KOPT-K1 (cell line): ENCODE measurements around the gene RAB28.
"Not testable (repeated sequence)": the region's sequence is repeated elsewhere in the genome, so short reads cannot be mapped to it uniquely, and the experiment has no call there.

ENCODE experiments used
- H3K27ac ChIP-seq: fragments of 200-600 bp; sonication (generic); 2 replicates; pipeline ENCODE4 v1.5.1; 2016; ENCODE audit warnings: antibody characterized with exemption, mild to moderate bottlenecking, low read depth, low read length; ENCODE audit not compliant: poor library complexity, severe bottlenecking
- H3K36me3 ChIP-seq: fragments of 200-600 bp; sonication (generic); 2 replicates; pipeline ENCODE4 v1.5.1; 2017; ENCODE audit warnings: antibody characterized with exemption, mild to moderate bottlenecking, low read length, moderate library complexity; ENCODE audit not compliant: insufficient read depth
- H3K9me3 ChIP-seq: fragments of 200-600 bp; sonication (generic); 2 replicates; pipeline ENCODE4 v1.5.1; 2017; ENCODE audit warnings: antibody characterized with exemption, low read length, mild to moderate bottlenecking; ENCODE audit not compliant: insufficient read depth, poor library complexity, severe bottlenecking

The RAB28 gene

GRCh38 chr4:13396161-13396560 is 88.0 kb downstream of the RAB28 start:
- Histone ChIP-seq H3K9me3 (no peaks in the 10 kb centered on the region), H3K36me3 (no peaks in the 10 kb centered on the region), H3K27ac (no peak overlapping the region)

- H3K36me3 ChIP-seq, result not testable (repeated sequence)
These were observed 94.2 kb downstream of the RAB28 start for GRCh38 chr4:13389901-13390300.

DNA sequence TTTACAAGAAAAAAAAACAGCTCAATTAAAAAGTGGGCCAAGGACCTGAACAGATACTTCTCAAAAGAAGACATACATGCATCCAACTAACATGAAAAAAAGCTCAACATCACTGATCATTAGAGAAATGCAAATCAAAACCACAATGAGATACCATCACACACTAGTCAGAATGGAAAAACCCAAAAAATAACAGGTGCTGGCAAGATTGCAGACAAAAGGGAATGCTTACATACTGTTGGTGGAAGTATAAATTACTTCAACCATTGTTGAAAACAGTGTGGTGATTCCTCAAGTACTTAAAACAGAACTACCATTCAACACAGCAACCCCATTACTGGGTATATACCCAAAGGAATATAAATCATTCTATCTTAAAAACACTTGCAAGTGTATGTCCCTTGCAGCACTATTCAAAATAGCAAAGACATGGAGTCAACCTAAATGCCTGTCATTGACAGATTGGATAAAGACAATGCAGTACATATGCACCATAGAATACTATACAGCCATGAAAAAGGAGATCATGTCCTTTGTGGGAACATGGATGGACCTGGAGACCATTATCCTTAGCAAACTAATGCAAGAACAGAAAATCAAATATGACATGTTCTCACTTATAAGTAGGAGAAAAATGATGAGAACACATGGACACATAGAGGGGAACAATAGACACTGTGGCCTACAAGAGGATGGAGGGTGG is 97.6 kb downstream of the RAB28 start:
- Histone ChIP-seq H3K27ac (no peak overlapping the region), H3K9me3 (no peaks in the 10 kb centered on the region), H3K36me3 (no peaks in the 10 kb centered on the region)

More at GRCh38 chr4:13389901-13390300, 94.2 kb downstream of the RAB28 start:
- H3K9me3 ChIP-seq, H3K27ac ChIP-seq: not testable (repeated sequence)

- no peaks in the 10 kb centered on the region for H3K36me3 ChIP-seq
- no peaks in the 10 kb centered on the region for H3K9me3 ChIP-seq
- H3K27ac ChIP-seq, result no peak overlapping the region
These were observed 100.1 kb downstream of the RAB28 start for GRCh38 chr4:13384055-13384454.

DNA sequence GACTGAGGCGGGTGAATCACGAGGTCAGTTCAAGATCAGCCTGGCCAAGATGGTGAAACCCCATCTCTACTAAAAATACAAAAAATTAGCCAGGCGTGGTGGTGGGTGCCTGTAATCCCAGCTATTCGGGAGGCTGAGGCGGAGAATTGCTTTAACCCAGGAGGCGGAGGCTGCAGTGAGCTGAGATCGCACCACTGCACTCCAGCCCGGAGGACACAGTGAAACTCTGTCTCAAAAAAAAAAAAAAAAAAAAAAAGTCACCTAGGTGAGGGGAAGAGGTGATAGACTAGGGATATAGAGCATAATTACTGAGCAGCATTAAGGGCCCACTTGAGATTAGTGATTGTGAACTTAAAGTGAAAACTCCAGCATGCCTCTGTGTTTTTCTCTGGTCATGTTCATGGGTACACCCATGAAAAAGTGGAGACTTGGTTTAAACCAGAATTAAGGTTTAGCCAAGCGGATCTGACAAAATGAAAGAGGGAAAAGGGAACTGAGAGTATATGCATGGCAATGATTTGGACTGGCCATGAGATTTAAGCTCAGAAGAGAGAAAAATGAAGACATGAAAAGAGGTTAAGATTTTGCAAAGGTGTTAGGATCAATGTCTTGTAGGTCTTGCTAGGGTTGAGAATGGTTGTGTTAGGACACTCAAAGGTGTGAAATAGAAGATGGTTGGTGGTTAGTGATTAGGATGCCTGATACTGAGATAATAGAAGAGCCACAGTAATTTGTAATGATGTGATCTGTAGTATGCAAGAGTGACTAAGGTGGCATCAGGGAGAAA is 105.0 kb downstream of the RAB28 start:
- Histone ChIP-seq H3K36me3 (no peaks in the 10 kb centered on the region), H3K27ac (no peak overlapping the region), H3K9me3 (no peaks in the 10 kb centered on the region)

DNA sequence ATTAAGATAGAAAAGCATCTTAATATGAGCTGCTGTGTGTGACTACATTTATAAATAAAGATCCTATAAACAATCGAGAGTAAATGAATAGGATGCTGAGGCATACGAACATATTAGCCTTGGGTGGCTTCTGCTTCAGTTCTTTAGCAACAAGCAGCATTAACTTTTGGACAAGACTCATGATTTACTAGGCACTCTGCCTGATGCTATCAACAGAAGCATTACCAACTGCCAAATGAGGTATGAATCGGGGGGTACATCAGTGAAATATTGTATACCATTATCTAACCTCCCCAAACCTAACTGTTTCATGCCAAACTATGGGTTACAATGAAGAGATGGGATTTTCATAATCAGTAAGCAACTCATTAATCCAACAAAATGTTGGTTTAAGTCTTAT is 113.1 kb downstream of the RAB28 start:
- H3K36me3 ChIP-seq, result peaks cover 6% of the 10 kb centered on the region; the same call in 1 of the 2 replicates
- no peaks in the 10 kb centered on the region for H3K9me3 ChIP-seq
- H3K27ac ChIP-seq, result no peak overlapping the region

DNA sequence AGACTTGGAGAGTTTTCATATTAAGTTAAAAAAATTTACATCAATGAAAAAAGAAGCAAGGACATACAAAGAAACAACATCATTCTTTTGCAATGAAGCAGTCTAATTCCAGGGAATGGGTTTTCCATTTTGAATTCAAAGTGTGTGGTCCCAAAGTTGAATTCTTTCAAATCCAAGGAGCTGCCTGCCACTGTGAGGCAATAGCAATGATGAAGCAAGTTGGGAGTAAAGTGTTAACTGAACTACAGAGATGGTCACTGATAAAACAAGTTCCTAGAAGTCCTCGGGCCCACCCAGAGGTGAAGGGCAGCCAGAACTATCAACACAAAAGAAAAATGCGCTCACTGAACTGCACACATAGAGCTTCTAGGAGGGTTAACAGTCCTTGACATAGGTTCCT is 115.9 kb downstream of the RAB28 start:
- Histone ChIP-seq H3K36me3 (peaks cover 10% of the 10 kb centered on the region; the same call in 1 of the 2 replicates), H3K27ac (no peak overlapping the region)

DNA sequence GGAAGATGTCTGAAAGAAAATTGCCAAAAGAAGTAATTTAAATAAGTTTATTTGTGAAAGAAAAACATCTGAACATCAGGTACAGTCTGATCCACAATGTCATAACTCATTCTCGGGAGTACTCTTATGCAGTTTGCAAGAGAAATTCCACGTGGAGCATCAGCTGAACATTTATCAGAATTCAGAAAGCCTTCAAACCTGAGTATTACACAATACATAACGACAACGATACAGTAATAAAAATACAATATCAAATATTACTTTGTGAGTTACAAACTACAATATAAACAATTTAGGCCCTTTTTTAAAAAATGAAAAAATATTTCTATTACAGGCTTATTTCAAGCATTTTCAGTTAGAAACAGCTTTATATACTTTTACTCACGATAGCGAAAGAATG is 116.4 kb downstream of the RAB28 start:
- Histone ChIP-seq H3K27ac (no peak overlapping the region), H3K9me3 (no peaks in the 10 kb centered on the region), H3K36me3 (peaks cover 10% of the 10 kb centered on the region; the same call in 1 of the 2 replicates)

More for the DNA sequence above, 115.9 kb downstream of the RAB28 start:
- no peaks in the 10 kb centered on the region for H3K9me3 ChIP-seq

GRCh38 chr4:13367244-13367643 is 116.9 kb downstream of the RAB28 start:
- Histone ChIP-seq H3K36me3 (peaks cover 10% of the 10 kb centered on the region; the same call in 1 of the 2 replicates), H3K27ac (no peak overlapping the region), H3K9me3 (no peaks in the 10 kb centered on the region)

- Histone ChIP-seq H3K27ac (no peak overlapping the region), H3K9me3 (no peaks in the 10 kb centered on the region), H3K36me3 (peaks cover 10% of the 10 kb centered on the region; the same call in 1 of the 2 replicates)
These were observed 118.9 kb downstream of the RAB28 start for GRCh38 chr4:13365195-13365594.

- Histone ChIP-seq H3K9me3 (no peaks in the 10 kb centered on the region), H3K27ac (no peak overlapping the region), H3K36me3 (peaks cover 10% of the 10 kb centered on the region; the same call in 1 of the 2 replicates)
These were observed 119.5 kb downstream of the RAB28 start for GRCh38 chr4:13364653-13365052.

DNA sequence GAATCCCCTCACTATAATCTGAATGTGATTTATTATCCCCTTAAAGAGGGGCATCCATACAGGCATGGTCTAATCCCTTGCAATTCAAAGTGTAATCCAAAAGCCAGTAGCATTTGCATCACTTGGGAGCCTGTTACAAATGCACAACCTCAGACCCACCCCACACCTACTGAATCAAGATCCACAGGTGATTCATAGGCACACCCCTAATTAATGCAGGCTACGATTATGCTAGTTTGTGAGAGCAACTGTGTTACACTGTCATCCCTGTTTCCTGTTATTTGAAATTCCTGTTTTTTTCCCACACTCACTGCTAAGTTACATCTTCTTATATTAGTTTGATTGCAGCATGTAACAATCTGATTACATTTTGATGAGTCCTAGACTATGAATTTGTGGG is 120.0 kb downstream of the RAB28 start:
- no peak overlapping the region for H3K27ac ChIP-seq
- peaks cover 10% of the 10 kb centered on the region; the same call in 1 of the 2 replicates for H3K36me3 ChIP-seq
- no peaks in the 10 kb centered on the region for H3K9me3 ChIP-seq

GRCh38 chr4:13359809-13360208 is 124.3 kb downstream of the RAB28 start:
- Histone ChIP-seq H3K9me3 (no peaks in the 10 kb centered on the region), H3K36me3 (no peaks in the 10 kb centered on the region), H3K27ac (no peak overlapping the region)

DNA sequence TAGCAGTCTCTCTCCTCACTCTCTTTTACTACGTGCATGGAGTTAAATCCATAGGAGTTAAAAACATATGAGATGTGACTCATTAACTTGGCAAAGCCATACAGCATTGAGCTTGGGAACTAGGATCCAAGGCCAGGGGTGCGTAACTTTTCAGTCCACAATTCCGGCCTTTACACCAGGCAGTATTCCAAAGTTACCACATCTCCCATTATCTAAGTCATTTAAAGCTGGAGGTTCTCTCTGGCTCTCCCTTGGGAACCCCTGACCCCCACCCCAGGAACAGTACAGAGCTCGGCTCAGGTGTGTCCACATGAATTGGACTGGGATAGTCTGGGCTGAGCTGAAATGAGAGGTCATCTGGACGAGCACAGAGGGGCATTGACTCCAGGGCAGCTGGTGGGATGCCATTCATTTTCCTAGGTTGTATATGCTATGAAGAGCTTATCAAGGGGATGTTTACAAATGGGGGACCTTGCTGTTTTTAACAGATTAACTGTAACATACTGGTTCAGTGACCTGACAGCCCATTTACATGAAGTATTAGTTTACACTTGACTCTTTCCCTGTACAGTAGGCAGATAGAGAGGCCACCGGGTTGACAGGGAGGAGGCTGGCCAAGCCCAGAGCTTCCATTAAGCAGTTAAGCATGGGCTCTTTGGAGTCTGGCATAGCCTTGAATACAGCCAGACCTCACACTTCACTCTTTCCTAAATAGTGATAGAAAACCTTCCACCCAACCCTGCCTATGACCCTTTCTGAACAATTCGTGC is 128.8 kb downstream of the RAB28 start:
- Histone ChIP-seq H3K36me3 (no peaks in the 10 kb centered on the region), H3K9me3 (no peaks in the 10 kb centered on the region), H3K27ac (no peak overlapping the region)

GRCh38 chr4:13349096-13349495 is 135.0 kb downstream of the RAB28 start:
- Histone ChIP-seq H3K9me3 (no peaks in the 10 kb centered on the region), H3K36me3 (no peaks in the 10 kb centered on the region), H3K27ac (no peak overlapping the region)
